Mesodermal cell (in vitro differentiated cells): Measurements from ENCODE around the gene ZSCAN25.

Experiments used
- H3K27ac ChIP-seq: 2 replicates; pipeline ENCODE4 v1.7.0; 2013; ENCODE audit warnings: mild to moderate bottlenecking, low read depth, low read length, moderate library complexity; ENCODE audit not compliant: severe bottlenecking
- H3K36me3 ChIP-seq: 2 replicates; pipeline ENCODE4 v1.7.1; 2013; ENCODE audit warnings: mild to moderate bottlenecking, low read length, moderate library complexity; ENCODE audit not compliant: control insufficient read depth, insufficient read depth
- H3K4me1 ChIP-seq: one replicate; pipeline ENCODE4 v1.7.1; 2013; ENCODE audit warnings: mild to moderate bottlenecking, low read length; ENCODE audit not compliant: insufficient read depth, control insufficient read depth, poor library complexity, severe bottlenecking
- H3K4me3 ChIP-seq: 2 replicates; pipeline ENCODE4 v1.7.0; 2013; ENCODE audit warnings: low read length, control low read depth, mild to moderate bottlenecking; ENCODE audit not compliant: insufficient read depth, poor library complexity, severe bottlenecking; ENCODE audit errors: extremely low read depth
- H3K9me3 ChIP-seq: 2 replicates; pipeline ENCODE4 v1.7.1; 2013; ENCODE audit warnings: mild to moderate bottlenecking, low read length, moderate library complexity; ENCODE audit not compliant: control insufficient read depth
- WGBS, 2 experiments: methylation state at CpG; one replicate each; pipeline ENCODE4 v1.1.5; 2013; ENCODE audit warnings: missing lambda C conversion rate in 2 of 2; ENCODE audit not compliant: insufficient coverage in 2 of 2; 5-methylcytosine and 5-hydroxymethylcytosine counted together

Gene ZSCAN25

DNA sequence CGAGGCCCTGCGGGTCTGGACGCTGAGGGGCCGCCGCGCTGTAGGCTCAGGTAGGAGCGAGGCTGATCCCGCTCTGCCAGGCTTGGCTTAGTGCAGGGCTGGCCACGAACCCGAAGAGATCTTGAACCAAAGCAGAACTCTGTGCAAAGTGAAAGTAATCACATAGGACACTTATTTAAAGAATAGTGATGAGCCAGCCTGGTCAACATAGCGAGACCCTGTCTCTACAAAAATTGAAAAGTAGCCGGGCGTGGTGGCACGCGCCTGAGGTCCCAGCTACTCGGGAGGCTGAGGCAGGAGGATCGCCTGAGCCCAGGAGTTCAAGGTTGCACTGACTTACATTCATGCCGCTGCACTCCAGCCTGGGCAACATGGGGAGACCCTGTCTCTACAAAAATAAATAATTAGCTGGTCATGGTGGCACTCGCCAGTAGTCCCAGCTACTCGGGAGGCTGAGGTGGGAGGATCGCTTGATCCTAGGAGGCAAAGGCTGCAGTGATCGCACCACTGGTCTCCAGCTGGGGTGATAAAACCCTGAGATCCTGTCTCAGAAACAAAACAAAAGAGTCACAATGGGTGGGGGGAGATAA lies 541 bp downstream of the ZSCAN25 start:
- WGBS, 2 experiments = 17 to 20% methylated on average over 19 to 22 of the region's 22 CpGs
- Histone ChIP-seq H3K27ac (peak overlapping the region; percentile 64), H3K9me3 (no peaks in the 10 kb centered on the region), H3K36me3 (peaks cover 40% of the 10 kb centered on the region), H3K4me1 (peaks cover 21% of the 10 kb centered on the region), H3K4me3 (peak overlapping the region; percentile 95)

DNA sequence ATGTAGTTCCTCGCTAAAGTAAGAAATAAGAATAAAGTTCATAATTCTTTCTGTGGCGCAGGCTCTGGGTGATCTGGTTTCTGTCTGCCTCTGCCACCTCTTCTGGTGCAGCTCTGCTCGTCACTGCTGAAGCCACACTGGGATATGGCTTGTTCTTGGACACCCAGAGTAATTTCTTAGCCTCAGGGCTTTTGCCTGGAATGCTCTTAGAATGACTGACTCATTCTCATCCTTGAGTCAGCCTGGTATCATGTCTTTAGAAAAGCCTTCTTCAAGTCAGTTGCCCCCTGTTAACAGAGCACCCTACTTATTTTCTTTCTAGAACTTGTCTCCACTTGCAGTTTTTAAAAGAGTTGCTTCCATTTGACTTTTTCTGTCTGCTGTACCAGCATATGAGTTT lies 2.0 kb downstream of the ZSCAN25 start:
- peak overlapping the region; percentile 48 for H3K27ac ChIP-seq
- H3K36me3 ChIP-seq = peaks cover 53% of the 10 kb centered on the region

DNA sequence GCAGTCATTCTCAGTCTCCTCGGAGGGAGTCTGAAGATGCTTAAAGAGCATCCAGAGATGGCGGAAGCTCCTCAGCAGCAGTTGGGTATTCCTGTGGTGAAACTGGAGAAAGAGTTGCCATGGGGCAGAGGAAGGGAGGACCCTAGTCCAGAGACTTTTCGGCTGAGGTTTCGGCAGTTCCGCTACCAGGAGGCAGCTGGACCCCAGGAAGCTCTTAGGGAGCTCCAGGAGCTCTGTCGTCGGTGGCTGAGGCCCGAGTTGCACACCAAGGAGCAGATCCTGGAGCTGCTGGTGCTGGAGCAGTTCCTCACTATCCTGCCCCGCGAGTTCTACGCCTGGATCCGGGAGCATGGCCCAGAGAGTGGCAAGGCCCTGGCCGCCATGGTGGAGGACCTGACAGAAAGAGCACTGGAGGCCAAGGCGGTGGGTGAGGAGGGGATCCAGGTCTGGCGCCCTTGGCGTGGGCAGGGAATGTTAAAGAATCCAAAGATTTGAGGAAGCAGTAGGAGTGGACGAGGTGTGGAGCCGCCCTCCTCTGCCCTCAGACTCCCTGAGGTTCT lies 2.9 kb downstream of the ZSCAN25 start:
- no peaks in the 10 kb centered on the region for H3K9me3 ChIP-seq
- peak overlapping the region; percentile 48 for H3K27ac ChIP-seq
- H3K4me1 ChIP-seq = peaks cover 25% of the 10 kb centered on the region
- no peak overlapping the region for H3K4me3 ChIP-seq
- H3K36me3 ChIP-seq = peaks cover 63% of the 10 kb centered on the region
- 97 to 98% methylated on average over 17 to 18 of the region's 18 CpGs for WGBS, 2 experiments

More for the DNA sequence above, 2.0 kb downstream of the ZSCAN25 start:
- peaks cover 25% of the 10 kb centered on the region for H3K4me1 ChIP-seq
- no peaks in the 10 kb centered on the region for H3K9me3 ChIP-seq
- no peak overlapping the region for H3K4me3 ChIP-seq
- 93 to 95% methylated on average over 3 of the region's 3 CpGs for WGBS, 2 experiments

DNA sequence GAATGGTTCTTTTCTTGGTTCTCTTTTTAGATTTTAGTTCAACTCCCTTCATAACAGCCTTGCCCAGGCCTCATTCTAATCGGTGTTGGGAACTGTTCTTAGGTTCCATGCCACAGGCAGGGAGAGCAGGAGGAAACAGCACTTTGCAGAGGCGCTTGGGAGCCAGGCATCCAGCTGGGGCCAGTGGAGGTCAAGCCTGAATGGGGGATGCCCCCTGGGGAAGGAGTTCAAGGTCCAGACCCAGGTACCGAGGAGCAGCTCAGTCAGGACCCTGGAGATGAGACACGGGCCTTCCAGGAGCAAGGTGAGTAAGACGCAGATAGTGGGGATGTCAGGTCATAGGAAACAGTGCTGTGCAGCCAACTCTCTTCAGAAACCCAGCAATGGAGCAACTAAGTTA lies 4.5 kb downstream of the ZSCAN25 start:
- Histone ChIP-seq H3K4me3 (no peak overlapping the region), H3K9me3 (no peaks in the 10 kb centered on the region), H3K27ac (no peak overlapping the region), H3K4me1 (peaks cover 25% of the 10 kb centered on the region), H3K36me3 (peaks cover 79% of the 10 kb centered on the region)
- 96 to 97% methylated on average over 4 of the region's 5 CpGs for WGBS, 2 experiments

DNA sequence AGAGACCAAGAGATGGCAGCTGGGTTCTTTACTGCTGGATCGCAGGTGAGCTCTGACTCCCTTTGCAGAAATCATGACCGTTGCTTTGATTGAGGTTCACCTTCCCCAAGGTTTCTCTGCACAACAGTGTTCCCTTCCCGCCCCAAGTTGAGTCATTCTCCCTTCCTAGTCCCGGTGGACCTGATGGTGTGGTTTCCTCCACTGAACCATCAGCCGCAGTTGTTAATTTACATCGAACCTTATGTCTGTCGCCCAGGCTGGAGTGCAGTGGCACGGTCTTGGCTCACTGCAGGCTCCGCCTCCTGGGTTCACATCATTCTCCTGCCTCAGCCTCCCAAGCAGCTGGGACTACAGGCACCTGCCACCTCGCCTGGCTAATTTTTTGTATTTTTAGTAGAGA lies 5.8 kb downstream of the ZSCAN25 start:
- Histone ChIP-seq H3K36me3 (peaks cover 92% of the 10 kb centered on the region), H3K4me3 (no peak overlapping the region), H3K27ac (no peak overlapping the region), H3K4me1 (peaks cover 24% of the 10 kb centered on the region), H3K9me3 (no peaks in the 10 kb centered on the region)
- WGBS, 2 experiments = 95 to 96% methylated on average over 8 to 9 of the region's 10 CpGs

DNA sequence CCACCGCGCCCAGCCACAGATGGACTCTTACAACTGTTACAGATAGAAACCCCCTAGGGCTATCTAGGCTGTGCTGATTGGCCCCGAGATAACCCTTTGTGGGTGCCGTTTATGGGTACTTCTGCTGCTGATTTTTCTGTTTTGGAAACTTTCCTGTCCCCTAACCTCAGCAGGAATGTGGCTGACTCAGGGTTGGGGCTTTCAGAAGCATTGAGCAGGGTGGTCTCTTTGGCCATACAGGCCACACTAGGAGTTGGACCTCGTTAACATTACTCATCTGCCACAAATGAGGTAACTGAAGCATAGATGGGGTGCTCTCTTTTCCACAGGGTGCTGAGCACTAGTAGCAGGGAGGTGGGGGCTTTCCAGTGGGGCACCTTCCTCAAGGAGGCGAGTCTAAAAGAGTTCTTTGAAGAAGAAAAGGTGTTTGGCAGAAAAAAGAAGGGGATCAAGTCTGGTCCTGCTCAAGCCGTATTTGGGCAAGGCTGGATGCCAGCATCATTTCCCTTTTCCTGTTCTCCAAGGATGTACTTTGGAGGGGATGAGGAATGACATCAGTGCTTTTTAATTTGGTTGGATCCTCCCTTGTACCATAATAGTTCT lies 6.4 kb downstream of the ZSCAN25 start:
- H3K36me3 ChIP-seq = peaks cover 97% of the 10 kb centered on the region
- 90 to 92% methylated on average over 4 of the region's 7 CpGs for WGBS, 2 experiments
- peaks cover 22% of the 10 kb centered on the region for H3K4me1 ChIP-seq
- H3K27ac ChIP-seq = no peak overlapping the region
- no peak overlapping the region for H3K4me3 ChIP-seq
- H3K9me3 ChIP-seq = no peaks in the 10 kb centered on the region

DNA sequence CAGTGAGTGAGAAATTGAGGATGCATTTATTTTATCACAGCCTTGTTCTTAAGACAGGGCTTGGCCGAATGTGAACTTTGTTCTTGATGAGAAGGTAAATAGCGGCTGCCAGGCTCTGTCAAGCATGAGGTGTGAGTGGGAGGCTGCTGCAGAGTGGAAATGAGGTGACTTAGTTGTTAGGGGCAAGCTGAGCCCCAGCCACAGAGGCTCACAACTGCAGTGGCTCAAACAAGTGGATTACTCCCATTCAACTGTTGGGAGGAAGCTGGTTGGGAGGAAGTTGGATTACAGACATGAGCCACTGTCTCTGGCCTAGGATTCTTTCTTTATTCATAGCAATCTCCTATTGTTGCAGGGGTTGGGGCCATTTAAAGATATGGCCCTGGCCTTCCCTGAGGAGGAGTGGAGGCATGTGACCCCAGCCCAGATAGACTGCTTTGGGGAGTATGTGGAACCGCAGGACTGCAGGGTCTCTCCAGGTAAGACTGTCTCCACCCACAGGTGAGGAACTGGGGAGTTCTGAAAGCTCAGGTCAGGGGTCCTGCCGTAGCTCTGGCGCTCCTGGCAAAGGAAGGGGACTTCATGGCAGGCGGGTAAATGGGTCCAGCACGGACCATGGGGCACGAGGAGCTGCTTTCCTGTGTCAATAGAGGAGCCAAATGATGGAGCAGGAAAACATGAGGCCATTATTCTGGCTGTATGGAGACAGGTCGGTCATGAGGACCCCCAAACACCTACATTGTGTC lies 7.1 kb downstream of the ZSCAN25 start:
- Histone ChIP-seq H3K36me3 (peaks cover 98% of the 10 kb centered on the region), H3K27ac (no peak overlapping the region), H3K9me3 (no peaks in the 10 kb centered on the region), H3K4me3 (no peak overlapping the region), H3K4me1 (peaks cover 17% of the 10 kb centered on the region)
- WGBS, 2 experiments = 96 to 98% methylated on average over 9 of the region's 9 CpGs

DNA sequence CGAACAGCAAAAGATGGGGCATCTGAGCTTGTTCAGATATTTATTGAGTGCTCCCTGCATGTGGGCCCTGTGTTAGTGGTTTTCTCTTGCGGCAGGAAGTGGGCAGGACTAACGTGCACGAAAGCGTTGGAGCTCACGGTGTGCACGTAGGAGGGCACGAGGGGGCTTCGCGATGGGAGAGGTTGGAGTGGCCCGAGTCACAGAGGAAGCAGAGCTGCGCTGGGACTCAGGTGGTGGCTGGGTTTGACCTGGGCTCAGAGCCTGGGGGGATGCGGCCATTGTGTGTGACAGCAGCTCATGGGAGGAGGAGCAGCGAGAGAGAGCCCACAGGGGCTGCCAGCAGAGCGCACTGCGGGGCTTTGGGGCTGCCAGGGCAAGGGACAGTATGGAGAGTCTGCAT lies 7.7 kb downstream of the ZSCAN25 start:
- Histone ChIP-seq H3K4me1 (peaks cover 12% of the 10 kb centered on the region), H3K27ac (no peak overlapping the region), H3K36me3 (peaks cover 95% of the 10 kb centered on the region), H3K4me3 (no peak overlapping the region), H3K9me3 (no peaks in the 10 kb centered on the region)
- WGBS, 2 experiments = 90 to 93% methylated on average over 13 to 16 of the region's 16 CpGs

DNA sequence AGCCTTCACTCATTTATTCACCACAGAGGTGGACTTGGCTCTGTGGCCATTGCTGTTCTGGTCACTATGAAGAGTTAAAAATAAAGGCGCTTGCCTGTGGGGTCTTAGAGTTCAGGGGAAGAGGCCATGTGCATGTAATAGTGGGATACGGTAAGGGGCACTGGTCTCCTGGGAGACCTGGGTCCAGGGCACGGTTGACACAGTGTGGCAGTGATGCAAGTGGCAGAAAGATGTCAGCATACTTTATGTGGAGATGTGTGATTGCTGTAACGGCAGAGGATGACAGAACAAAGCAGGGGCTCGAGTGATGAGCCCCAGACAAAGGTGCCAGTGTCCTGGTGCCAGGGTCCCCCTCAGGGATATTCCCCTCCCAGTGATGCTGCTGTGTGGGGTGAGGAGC lies 8.6 kb downstream of the ZSCAN25 start:
- Histone ChIP-seq H3K36me3 (peaks cover 95% of the 10 kb centered on the region), H3K9me3 (no peaks in the 10 kb centered on the region), H3K27ac (no peak overlapping the region), H3K4me1 (peaks cover 5% of the 10 kb centered on the region), H3K4me3 (no peak overlapping the region)
- 94 to 96% methylated on average over 2 to 4 of the region's 5 CpGs for WGBS, 2 experiments

DNA sequence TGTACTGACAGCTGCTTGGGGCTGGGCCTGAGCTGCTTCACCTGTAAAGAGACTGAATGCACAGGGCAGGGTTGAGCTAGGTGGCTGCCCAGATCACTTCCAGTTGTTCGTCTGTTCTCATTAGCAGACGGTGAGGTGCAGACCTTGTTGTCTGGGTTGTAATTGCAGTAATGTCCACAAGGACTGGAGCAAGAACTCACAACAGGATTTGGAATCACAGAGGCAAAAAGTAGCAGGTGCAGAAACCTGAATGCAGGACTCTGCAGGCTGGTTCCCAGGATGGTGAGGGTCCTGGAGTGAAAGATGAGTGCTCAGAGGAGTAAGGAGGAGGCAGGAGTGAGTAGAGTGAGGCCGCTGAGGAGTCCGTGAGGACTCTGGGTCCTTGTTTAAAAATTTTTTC lies 9.2 kb downstream of the ZSCAN25 start:
- H3K36me3 ChIP-seq = peaks cover 95% of the 10 kb centered on the region
- WGBS, 2 experiments = 97 to 100% methylated on average over 3 to 4 of the region's 4 CpGs
- H3K4me3 ChIP-seq = no peak overlapping the region
- H3K4me1 ChIP-seq = peaks cover 4% of the 10 kb centered on the region
- no peak overlapping the region for H3K27ac ChIP-seq
- no peaks in the 10 kb centered on the region for H3K9me3 ChIP-seq
